ENCODE data around the gene LILRA1. TPM values are rescaled to one million over a fixed set of nuclear protein-coding genes. Genes with fewer than 3 reads are reported as not detected.
"Not testable (repeated sequence)": the region's sequence is repeated elsewhere in the genome, so short reads cannot be mapped to it uniquely, and the experiment has no call there.

The LILRA1 gene
- total RNA-seq, 1 donor from 2014 or later = not detected

DNA sequence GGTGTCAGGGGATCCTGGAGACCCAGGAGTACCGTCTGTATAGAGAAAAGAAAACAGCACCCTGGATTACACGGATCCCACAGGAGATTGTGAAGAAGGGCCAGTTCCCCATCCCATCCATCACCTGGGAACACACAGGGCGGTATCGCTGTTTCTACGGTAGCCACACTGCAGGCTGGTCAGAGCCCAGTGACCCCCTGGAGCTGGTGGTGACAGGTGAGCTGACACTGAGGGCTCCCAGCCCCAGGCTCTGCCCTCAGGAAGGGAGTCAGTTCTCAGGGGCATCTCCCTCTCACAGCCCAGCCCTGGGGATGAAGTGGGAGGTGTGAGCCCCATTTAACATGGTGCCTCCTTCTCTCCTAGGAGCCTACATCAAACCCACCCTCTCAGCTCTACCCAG is 1.3 kb downstream of the LILRA1 start:
- H3K4me1 Mint-ChIP-seq = no peaks in the 10 kb centered on the region
- no peak overlapping the region for H3K4me3 Mint-ChIP-seq
- no peaks in the 10 kb centered on the region for H3K27me3 Mint-ChIP-seq (ENCODE audit: low read depth)
- DNase-seq (ENCODE audit: low spot score in 2 of 2, unreplicated experiment in 2 of 2) = no peak
- H3K27ac Mint-ChIP-seq = no peak overlapping the region
- peaks cover 48% of the 10 kb centered on the region for H3K9me3 Mint-ChIP-seq
- no peak for TF ChIP-seq CTCF (IDR thresholded peaks at IDR 0.05; ENCODE audit: unreplicated experiment)
- no peaks in the 10 kb centered on the region for H3K36me3 Mint-ChIP-seq

DNA sequence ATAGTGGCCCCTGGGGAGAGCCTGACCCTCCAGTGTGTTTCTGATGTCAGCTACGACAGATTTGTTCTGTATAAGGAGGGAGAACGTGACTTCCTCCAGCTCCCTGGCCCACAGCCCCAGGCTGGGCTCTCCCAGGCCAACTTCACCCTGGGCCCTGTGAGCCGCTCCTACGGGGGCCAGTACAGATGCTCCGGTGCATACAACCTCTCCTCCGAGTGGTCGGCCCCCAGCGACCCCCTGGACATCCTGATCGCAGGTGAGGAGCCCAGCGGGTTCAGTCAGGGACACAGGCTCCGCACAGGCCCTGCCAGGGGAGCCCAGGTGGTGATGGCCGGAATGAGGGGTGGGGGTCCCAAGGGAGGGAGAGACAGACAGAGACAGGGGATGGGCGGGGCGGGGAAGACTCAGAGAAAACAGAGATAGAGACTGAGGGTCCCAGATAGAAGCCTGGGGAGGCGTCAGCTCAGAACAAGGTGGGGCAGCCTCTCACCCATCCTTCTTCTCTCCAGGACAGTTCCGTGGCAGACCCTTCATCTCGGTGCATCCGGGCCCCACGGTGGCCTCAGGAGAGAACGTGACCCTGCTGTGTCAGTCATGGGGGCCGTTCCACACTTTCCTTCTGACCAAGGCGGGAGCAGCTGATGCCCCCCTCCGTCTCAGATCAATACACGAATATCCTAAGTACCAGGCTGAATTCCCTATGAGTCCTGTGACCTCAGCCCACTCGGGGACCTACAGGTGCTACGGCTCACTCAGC is 2.4 kb downstream of the LILRA1 start:
- peaks cover 43% of the 10 kb centered on the region for H3K9me3 Mint-ChIP-seq
- H3K27me3 Mint-ChIP-seq (ENCODE audit: low read depth); H3K27ac Mint-ChIP-seq; H3K4me1 Mint-ChIP-seq; H3K36me3 Mint-ChIP-seq; DNase-seq (ENCODE audit: low spot score in 2 of 2, unreplicated experiment in 2 of 2); H3K4me3 Mint-ChIP-seq: not testable (repeated sequence)

- no peak overlapping the region for H3K27ac Mint-ChIP-seq
- H3K36me3 Mint-ChIP-seq = peaks cover 3% of the 10 kb centered on the region
- no peaks in the 10 kb centered on the region for H3K4me1 Mint-ChIP-seq
- no peak for DNase-seq (ENCODE audit: low spot score in 2 of 2, unreplicated experiment in 2 of 2)
- no peak for TF ChIP-seq CTCF (IDR thresholded peaks at IDR 0.05; ENCODE audit: unreplicated experiment)
- peaks cover 55% of the 10 kb centered on the region for H3K9me3 Mint-ChIP-seq
- H3K27me3 Mint-ChIP-seq (ENCODE audit: low read depth) = no peaks in the 10 kb centered on the region
- H3K4me3 Mint-ChIP-seq = no peak overlapping the region
These were observed 6.8 kb downstream of the LILRA1 start for GRCh38 chr19:54600212-54600611.

GRCh38 chr19:54606230-54606629 is 12.8 kb downstream of the LILRA1 start:
- DNase-seq (ENCODE audit: low spot score in 2 of 2, unreplicated experiment in 2 of 2) = no peak
- Mint-ChIP-seq H3K36me3 (peaks cover 6% of the 10 kb centered on the region), H3K27me3 (ENCODE audit: low read depth) (no peaks in the 10 kb centered on the region), H3K9me3 (peaks cover 73% of the 10 kb centered on the region), H3K4me1 (no peaks in the 10 kb centered on the region), H3K27ac (no peak overlapping the region), H3K4me3 (no peak overlapping the region)
- TF ChIP-seq CTCF (IDR thresholded peaks at IDR 0.05; ENCODE audit: unreplicated experiment) = no peak

DNA sequence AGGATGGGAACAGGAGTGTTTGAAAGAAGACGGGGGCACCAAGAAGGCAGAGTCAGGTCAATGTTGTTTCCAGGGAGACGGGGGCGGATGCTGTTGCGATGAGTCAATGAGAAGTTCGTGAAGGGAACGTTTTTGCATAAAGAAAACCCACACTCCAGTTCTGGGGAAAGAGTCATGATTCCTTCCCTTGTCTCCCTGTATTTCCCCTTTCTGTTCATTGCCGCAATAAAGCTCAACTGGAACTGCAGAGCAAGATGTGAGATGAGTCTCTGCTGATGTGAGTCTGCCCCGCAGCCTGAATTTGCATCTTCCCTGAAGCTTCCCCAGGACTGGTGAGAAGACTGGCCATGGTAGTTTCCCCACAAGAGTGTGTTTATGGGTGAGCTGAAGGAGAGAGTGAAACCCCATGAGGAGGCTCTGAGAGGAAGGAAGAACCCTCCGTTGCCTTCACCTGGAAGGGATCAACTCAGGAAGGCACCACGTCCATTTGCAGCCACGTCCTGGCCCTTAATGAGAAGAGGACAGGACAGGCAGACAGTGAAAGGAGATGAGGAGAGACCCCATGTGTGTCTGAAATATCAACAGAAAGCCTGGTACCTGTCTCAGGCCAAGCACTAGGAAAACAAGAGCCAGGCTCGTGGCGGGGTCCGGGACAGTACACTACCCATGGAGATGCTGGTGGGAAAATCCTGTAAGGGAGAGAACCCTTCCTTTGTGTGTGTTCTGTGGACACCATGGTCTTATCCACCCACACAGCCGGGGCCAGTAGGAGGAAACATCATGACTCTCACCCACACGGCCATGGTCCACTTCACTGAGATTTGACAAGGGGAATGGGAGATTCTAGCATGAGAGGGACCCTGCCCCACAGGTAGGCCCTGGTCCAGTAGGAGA is 13.7 kb downstream of the LILRA1 start:
- peaks cover 74% of the 10 kb centered on the region for H3K9me3 Mint-ChIP-seq
- H3K27ac Mint-ChIP-seq = no peak overlapping the region
- no peak overlapping the region for H3K4me3 Mint-ChIP-seq
- TF ChIP-seq CTCF (IDR thresholded peaks at IDR 0.05; ENCODE audit: unreplicated experiment) = no peak
- H3K4me1 Mint-ChIP-seq = no peaks in the 10 kb centered on the region
- peaks cover 6% of the 10 kb centered on the region for H3K36me3 Mint-ChIP-seq
- no peaks in the 10 kb centered on the region for H3K27me3 Mint-ChIP-seq (ENCODE audit: low read depth)
- no peak for DNase-seq (ENCODE audit: low spot score in 2 of 2, unreplicated experiment in 2 of 2)

DNA sequence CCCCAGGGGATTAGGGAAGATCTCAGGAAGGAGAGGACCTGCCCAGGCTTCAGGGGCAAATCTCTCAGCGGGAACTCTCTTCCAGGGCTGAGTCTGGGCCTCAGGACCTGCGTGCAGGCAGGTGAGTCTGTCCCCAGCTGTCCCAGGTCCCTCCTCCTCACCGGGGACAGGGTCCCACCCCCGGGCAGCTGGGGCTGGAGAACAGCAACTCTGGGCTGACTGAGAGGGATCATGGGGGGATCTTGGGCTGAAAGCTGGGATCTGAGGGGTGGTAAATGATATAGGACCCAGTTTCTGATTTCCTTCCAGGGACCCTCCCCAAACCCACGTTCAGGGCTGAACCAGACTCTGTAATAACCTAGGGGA is 14.3 kb downstream of the LILRA1 start:
- peaks cover 72% of the 10 kb centered on the region for H3K9me3 Mint-ChIP-seq
- H3K27me3 Mint-ChIP-seq (ENCODE audit: low read depth) = no peaks in the 10 kb centered on the region
- TF ChIP-seq CTCF (IDR thresholded peaks at IDR 0.05; ENCODE audit: unreplicated experiment) = no peak
- no peak for DNase-seq (ENCODE audit: low spot score in 2 of 2, unreplicated experiment in 2 of 2)
- no peaks in the 10 kb centered on the region for H3K4me1 Mint-ChIP-seq
- no peak overlapping the region for H3K4me3 Mint-ChIP-seq
- peaks cover 6% of the 10 kb centered on the region for H3K36me3 Mint-ChIP-seq
- no peak overlapping the region for H3K27ac Mint-ChIP-seq
